Liver (tissue), 3 donors: ENCODE data around the gene LMX1B.

Experiments used
- CTCF ChIP-seq: fragments of 150-350 bp; IDR thresholded peaks from 2 replicates; pipeline ENCODE4 v1.5.1; 2017; ENCODE audit warnings: improper control_type of control experiment, low read depth, low read length; ENCODE audit not compliant: missing input control
- FOXA1 ChIP-seq: IDR thresholded peaks from 2 replicates; pipeline ENCODE4 v1.6.1; 2016; ENCODE audit warnings: antibody characterized with exemption
- MAX ChIP-seq: IDR thresholded peaks from 2 replicates; pipeline ENCODE4 v1.6.1; 2016; ENCODE audit warnings: antibody characterized with exemption
- REST ChIP-seq: IDR thresholded peaks from 2 replicates; pipeline ENCODE4 v1.6.1; 2016; ENCODE audit warnings: antibody characterized with exemption, mild to moderate bottlenecking
- TAF1 ChIP-seq: conservative IDR thresholded peaks from 2 replicates; pipeline ENCODE4 v1.6.1; 2016; ENCODE audit warnings: antibody characterized with exemption, mild to moderate bottlenecking
- donor health status: healthy.
- donor health status: healthy.

GRCh38 chr9:126626926-126627233 is 13.2 kb downstream of the LMX1B start:
- no peak for TF ChIP-seq CTCF
- TF ChIP-seq REST = no peak
- no peak for TF ChIP-seq TAF1
- TF ChIP-seq MAX = no peak
- TF ChIP-seq FOXA1 = no peak
